H1 (cell line): ENCODE measurements around the gene CASZ1. TPM values are rescaled to one million over a fixed set of nuclear protein-coding genes. Genes with fewer than 3 reads are reported as not detected.

Source experiments
- CTCF ChIA-PET: fragments of 300-600 bp; sonication (Branson Sonifier 250); formaldehyde crosslinking; loops from one replicate; lab custom pipeline; 2021; ENCODE audit not compliant: partially characterized antibody; lab: Charles Lee
- POLR2A ChIA-PET: fragments of 300-600 bp; sonication (Branson Sonifier 250); formaldehyde crosslinking; loops from one replicate; lab custom pipeline; 2021; ENCODE audit warnings: inconsistent platforms; ENCODE audit not compliant: partially characterized antibody; lab: Charles Lee
- DNase-seq, 2 experiments: peaks; one replicate each; pipeline versions ENCODE4 v3.0.0 to v3.0.0-alpha.2; 2010 to 2022; ENCODE audit warnings: low spot score in 2 of 2, low read depth in 1 of 2, mixed read lengths in 1 of 2
- FAIRE-seq: peaks from 2 replicates; lab custom pipeline; 2011; peaks lifted over from hg19 to GRCh38; lab: Jason Lieb, UNC
- H2AFZ ChIP-seq: 2 replicates; pipeline ENCODE4 v1.8.1; 2012; ENCODE audit warnings: low read length, inconsistent platforms
- H2AK5ac ChIP-seq: 2 replicates; pipeline ENCODE4 v1.6.1; 2013; ENCODE audit warnings: low read depth, low read length
- H2BK120ac ChIP-seq: replicated peaks from 2 replicates; pipeline ENCODE3; 2013; ENCODE audit warnings: low read depth, low read length, inconsistent platforms
- H2BK12ac ChIP-seq: 2 replicates; pipeline ENCODE4 v1.6.1; 2013; ENCODE audit warnings: low read depth, low read length
- H2BK15ac ChIP-seq: 2 replicates; pipeline ENCODE4 v1.6.1; 2013; ENCODE audit warnings: low read length
- H2BK20ac ChIP-seq: 2 replicates; pipeline ENCODE4 v1.6.1; 2013; ENCODE audit warnings: low read length
- H2BK5ac ChIP-seq: 2 replicates; pipeline ENCODE4 v1.6.1; 2013; ENCODE audit warnings: low read depth, low read length
- H3K14ac ChIP-seq: 2 replicates; pipeline ENCODE4 v1.6.1; 2013; ENCODE audit warnings: inconsistent platforms; ENCODE audit not compliant: insufficient read length
- H3K18ac ChIP-seq: 2 replicates; pipeline ENCODE4 v1.6.1; 2013; ENCODE audit warnings: low read length; ENCODE audit errors: extremely low read depth
- H3K23ac ChIP-seq: 2 replicates; pipeline ENCODE4 v1.6.1; 2013; ENCODE audit warnings: inconsistent platforms; ENCODE audit not compliant: insufficient read length
- H3K23me2 ChIP-seq: 2 replicates; pipeline ENCODE4 v1.6.1; 2013; ENCODE audit warnings: low read depth, low read length
- H3K27ac ChIP-seq: 2 replicates; pipeline ENCODE4 v1.6.1; 2011; ENCODE audit warnings: low read depth, low read length, inconsistent platforms
- H3K27me3 ChIP-seq, 4 experiments: replicated peaks in 1 of 4; 1 replicate in 1 of 4; 2 replicates in 3 of 4; pipeline versions ENCODE4 v1.6.1 to v1.8.1; 2011 to 2013; ENCODE audit warnings: low read length in 3 of 4, mild to moderate bottlenecking in 3 of 4, inconsistent platforms in 2 of 4, mixed read lengths in 2 of 4, moderate library complexity in 1 of 4; ENCODE audit not compliant: control insufficient read depth in 3 of 4, insufficient read depth in 3 of 4; ENCODE audit errors: extremely low read depth in 1 of 4
- H3K36me3 ChIP-seq, 4 experiments: 2 replicates each; pipeline versions ENCODE4 v1.6.1 to v1.8.1; 2011 to 2013; ENCODE audit warnings: mild to moderate bottlenecking in 4 of 4, low read length in 3 of 4, moderate library complexity in 2 of 4, control low read depth in 1 of 4, inconsistent platforms in 1 of 4; ENCODE audit not compliant: insufficient read depth in 4 of 4, control insufficient read depth in 2 of 4
- H3K4ac ChIP-seq: replicated peaks from 2 replicates; pipeline ENCODE3; 2013; ENCODE audit warnings: low read length, low read depth, mixed read lengths, inconsistent platforms; ENCODE audit not compliant: insufficient read length
- H3K4me1 ChIP-seq, 4 experiments: replicated peaks in 1 of 4; 1 replicate in 1 of 4; 2 replicates in 3 of 4; pipeline versions ENCODE4 v1.6.1 to v1.8.1; 2011 to 2013; ENCODE audit warnings: low read length in 3 of 4, inconsistent platforms in 2 of 4, mixed read lengths in 1 of 4; ENCODE audit not compliant: insufficient read depth in 4 of 4, control insufficient read depth in 3 of 4
- H3K4me2 ChIP-seq, 2 experiments: 2 replicates each; pipeline versions ENCODE4 v1.6.1 to v1.8.1; 2011 to 2013; ENCODE audit warnings: low read depth in 2 of 2, low read length in 2 of 2, control low read depth in 1 of 2, inconsistent platforms in 1 of 2, mild to moderate bottlenecking in 1 of 2; ENCODE audit not compliant: insufficient read depth in 1 of 2
- H3K4me3 ChIP-seq, 4 experiments: fragments of 200-600, 300-600 bp in 1 of 4; sonication (generic), shearing (Covaris generic), sonication (Bioruptor Twin) in 1 of 4; 2 replicates each; pipeline versions ENCODE4 v1.5.1 to v1.8.1; 2011 to 2016; ENCODE audit warnings: low read length in 4 of 4, low read depth in 3 of 4, control low read depth in 2 of 4, inconsistent platforms in 2 of 4, mild to moderate bottlenecking in 2 of 4, mixed read lengths in 1 of 4, moderate library complexity in 1 of 4; ENCODE audit not compliant: insufficient read depth in 2 of 4; ENCODE audit errors: extremely low read depth in 1 of 4
- H3K56ac ChIP-seq: replicated peaks from 2 replicates; pipeline ENCODE3; 2013; ENCODE audit warnings: low read depth, mild to moderate bottlenecking, mixed read lengths, low read length, inconsistent platforms; ENCODE audit not compliant: insufficient read length
- H3K79me1 ChIP-seq: 2 replicates; pipeline ENCODE4 v1.6.1; 2013; ENCODE audit warnings: low read depth, low read length, control low read depth
- H3K79me2 ChIP-seq, 2 experiments: 2 replicates each; pipeline versions ENCODE4 v1.6.1 to v1.8.1; 2012 to 2013; ENCODE audit warnings: low read length in 2 of 2, mild to moderate bottlenecking in 2 of 2, inconsistent platforms in 1 of 2; ENCODE audit not compliant: insufficient read depth in 2 of 2, control insufficient read depth in 1 of 2
- H3K9ac ChIP-seq, 4 experiments: replicated peaks in 1 of 4; 1 replicate in 1 of 4; 2 replicates in 3 of 4; pipeline versions ENCODE4 v1.6.1 to v1.8.1; 2011 to 2013; ENCODE audit warnings: low read depth in 3 of 4, low read length in 3 of 4, control low read depth in 2 of 4, mild to moderate bottlenecking in 2 of 4, moderate library complexity in 2 of 4, inconsistent platforms in 1 of 4; ENCODE audit errors: extremely low read depth in 1 of 4
- H3K9me3 ChIP-seq, 2 experiments: 2 replicates each; pipeline versions ENCODE4 v1.6.1 to v1.8.1; 2012 to 2013; ENCODE audit warnings: mild to moderate bottlenecking in 2 of 2, moderate library complexity in 2 of 2, control low read depth in 1 of 2, inconsistent platforms in 1 of 2, low read depth in 1 of 2, low read length in 1 of 2, mixed read lengths in 1 of 2; ENCODE audit not compliant: insufficient read depth in 2 of 2
- H4K20me1 ChIP-seq, 2 experiments: replicated peaks in 1 of 2; 2 replicates each; pipeline versions ENCODE3 to v1.8.1; 2011 to 2013; ENCODE audit warnings: inconsistent platforms in 2 of 2, low read length in 2 of 2, mild to moderate bottlenecking in 1 of 2; ENCODE audit not compliant: insufficient read depth in 2 of 2, control insufficient read depth in 1 of 2
- H4K5ac ChIP-seq: 2 replicates; pipeline ENCODE4 v1.6.1; 2013; ENCODE audit warnings: low read length, low read depth, mixed read lengths, inconsistent platforms; ENCODE audit not compliant: insufficient read length
- H4K8ac ChIP-seq: 2 replicates; pipeline ENCODE4 v1.8.0; 2013; ENCODE audit warnings: mild to moderate bottlenecking, moderate library complexity, low read length, inconsistent platforms; ENCODE audit not compliant: insufficient read depth; ENCODE audit errors: extremely low read depth
- H4K91ac ChIP-seq: replicated peaks from 2 replicates; pipeline ENCODE3; 2013; ENCODE audit warnings: low read length, mixed read lengths, inconsistent platforms; ENCODE audit not compliant: insufficient read length
- ATF3 ChIP-seq: IDR thresholded peaks from 2 replicates; pipeline ENCODE4 v1.6.1; 2011; ENCODE audit warnings: low read depth, mild to moderate bottlenecking, low read length; ENCODE audit not compliant: insufficient read depth
- CHD1 ChIP-seq: IDR thresholded peaks from 2 replicates; pipeline ENCODE4 v1.6.1; 2012; ENCODE audit warnings: low read depth, low read length, improper control_type of control experiment
- CREB1 ChIP-seq: IDR thresholded peaks from 2 replicates; pipeline ENCODE4 v1.6.1; 2012; ENCODE audit warnings: inconsistent platforms
- CTBP2 ChIP-seq: IDR thresholded peaks from 2 replicates; pipeline ENCODE4 v1.7.0; 2011; ENCODE audit warnings: borderline replicate concordance, mild to moderate bottlenecking, moderate library complexity, mixed read lengths, low read length; ENCODE audit not compliant: insufficient read depth, insufficient read length
- CTCF ChIP-seq, 3 experiments: IDR thresholded peaks; 1 replicate in 2 of 3; 2 replicates in 1 of 3; pipeline versions ENCODE4 v1.5.1 to v1.6.1; 2011; ENCODE audit warnings: low read length in 3 of 3, mild to moderate bottlenecking in 3 of 3, inconsistent platforms in 2 of 3, low read depth in 1 of 3, moderate library complexity in 1 of 3; ENCODE audit not compliant: insufficient read depth in 1 of 3; ENCODE audit errors: control extremely low read depth in 1 of 3
- KDM4A ChIP-seq: IDR thresholded peaks from one replicate; pipeline ENCODE4 v1.7.1; 2012; ENCODE audit warnings: low read depth, mild to moderate bottlenecking, moderate library complexity, low read length, inconsistent platforms; ENCODE audit not compliant: severe bottlenecking
- SP4 ChIP-seq: IDR thresholded peaks from 2 replicates; pipeline ENCODE4 v1.6.1; 2012; ENCODE audit warnings: low read length, inconsistent platforms
- TAF1 ChIP-seq: IDR thresholded peaks from 2 replicates; pipeline ENCODE4 v1.6.1; 2011; ENCODE audit warnings: mild to moderate bottlenecking, low read depth, low read length
- WGBS, 2 experiments: shearing (Covaris generic) in 1 of 2; methylation state at CpG; one replicate each; pipeline versions ENCODE4 v1.1.6 to v1.1.7; 2013 to 2015; ENCODE audit warnings: low lambda C conversion rate in 2 of 2, mixed read lengths in 2 of 2, inconsistent platforms in 1 of 2, low coverage in 1 of 2, missing lambda C conversion rate in 1 of 2; ENCODE audit not compliant: insufficient replicate concordance in 2 of 2, insufficient coverage in 1 of 2, insufficient read length in 1 of 2; ENCODE audit errors: extremely low coverage in 1 of 2, missing lambda C conversion rate in 1 of 2; 5-methylcytosine and 5-hydroxymethylcytosine counted together
- polyA plus RNA-seq, 7 experiments: library from polyadenylated mRNA; depleted of rRNA in 3 of 7; stranded (reverse) in 5 of 7; unstranded in 2 of 7; fragments of >200 nt in 5 of 7; fragments of 200-250 nt in 2 of 7; gene quantifications; 1 replicate in 5 of 7; 2 replicates in 1 of 7; 4 replicates in 1 of 7; pipeline versions ENCODE4 v1.2.1 to v1.2.3, GENCODE V29; 2011 to 2013; ENCODE audit warnings: missing spikeins in 2 of 7, mixed read lengths in 2 of 7
- total RNA-seq: library from RNA; stranded (reverse); fragmentation: NEBNext Ultra II Directional; extraction: Animal tissue kit (Norgen Biotek cat#: 25700); gene quantifications from 2 replicates; pipeline ENCODE4 v1.2.1, GENCODE V29; 2021

CASZ1 gene
- total and polyA plus RNA-seq, 2 of the 8 experiments (the other 6 are each of a cell fraction or from before 2014, with no cell fraction given), result 4.4 to 7.7 TPM

- DNase-seq, result no peak
- Histone ChIP-seq H3K79me2 (no peaks in the 10 kb centered on the region), H3K27me3 (no peaks in the 10 kb centered on the region), H3K4me2 (no peak overlapping the region), H4K5ac (no peak overlapping the region), H3K27ac (no peak overlapping the region), H3K23ac (no peak overlapping the region), H2BK20ac (no peak overlapping the region), H4K20me1 (peaks cover 0 to 2% of the 10 kb centered on the region in 2 experiments), H3K79me1 (no peaks in the 10 kb centered on the region), H2BK5ac (peak overlapping the region; percentile 52), H2BK12ac (peak overlapping the region; percentile 27; the same call in 1 of the 2 replicates), H3K9ac (no peak overlapping the region), H4K8ac (peak overlapping the region; percentile 91; the same call in 1 of the 2 replicates), H3K4me1 (peaks cover 0 to 40% (median 28%) of the 10 kb centered on the region in 4 experiments; a peak in 6 of 7 replicates), H3K23me2 (no peaks in the 10 kb centered on the region), H4K91ac (no peak overlapping the region), H3K4me3 (no peak overlapping the region), H2BK120ac (no peak overlapping the region), H3K18ac (no peak overlapping the region), H3K14ac (no peak overlapping the region), H3K36me3 (no peaks in the 10 kb centered on the region), H3K9me3 (no peaks in the 10 kb centered on the region), H2AK5ac (0 out of 2 replicates have a peak overlapping the region, but pooled peaks have one; percentile 7), H2BK15ac (no peak overlapping the region), H3K4ac (no peak overlapping the region), H3K56ac (no peak overlapping the region), H2AFZ (no peak overlapping the region)
- POLR2A ChIA-PET, result interaction anchor here (0.8 kb wide), 1 partner anchor 23 kb away, joined by 3 read pairs; no protein-coding TSS in a partner anchor
- 89% methylated on average over 25 of the region's 29 CpGs; no CpG with 5 or more reads in 1 of the 2 experiments for WGBS, 2 experiments
- FAIRE-seq, result no peak
- CTCF ChIA-PET, result interaction anchor here (0.6 to 3.3 kb wide), 7 partner anchors 10 to 267 kb away, joined by 3 to 10 read pairs (median 3); no protein-coding TSS in a partner anchor
- TF ChIP-seq CREB1 (no peak), KDM4A (no peak), ATF3 (no peak), TAF1 (no peak), CHD1 (no peak), CTCF (IDR thresholded peaks at IDR 0.05; ENCODE audit: control extremely low read depth in 1 of 3, insufficient read depth in 1 of 3, low read depth in 1 of 3, low read length in 3 of 3) (no peak), SP4 (no peak), CTBP2 (no peak)
Measured at GRCh38 chr1:10674700-10675609, 121.5 kb downstream of the CASZ1 start.
